HG02970 (cell line): ENCODE measurements around the gene TRAPPC2.

Experiments used
- ATAC-seq: cut with Tn5 transposase; IDR thresholded peaks from one replicate; pipeline ENCODE4 v1.9.1; 2021; ENCODE audit warnings: mild to moderate bottlenecking, moderate library complexity, moderate number of reproducible peaks; ENCODE audit not compliant: unreplicated experiment, low FRiP score

The TRAPPC2 gene

GRCh38 chrX:13702111-13702789 is 32.2 kb downstream of the TRAPPC2 start:
- ATAC-seq = no peak

GRCh38 chrX:13700380-13700779 is 34.0 kb downstream of the TRAPPC2 start:
- ATAC-seq = no peak

GRCh38 chrX:13699183-13699826 is 35.1 kb downstream of the TRAPPC2 start:
- no peak for ATAC-seq

GRCh38 chrX:13698432-13698831 is 36.0 kb downstream of the TRAPPC2 start:
- ATAC-seq = no peak

- no peak for ATAC-seq
Measured at GRCh38 chrX:13697976-13698375, 36.4 kb downstream of the TRAPPC2 start.

GRCh38 chrX:13697455-13697854 is 37.0 kb downstream of the TRAPPC2 start:
- ATAC-seq = no peak

GRCh38 chrX:13695601-13696115 is 38.8 kb downstream of the TRAPPC2 start:
- ATAC-seq = no peak

- ATAC-seq = no peak
Measured at GRCh38 chrX:13694983-13695382, 39.4 kb downstream of the TRAPPC2 start.

GRCh38 chrX:13694359-13694758 is 40.1 kb downstream of the TRAPPC2 start:
- no peak for ATAC-seq

GRCh38 chrX:13693341-13693961 is 41.0 kb downstream of the TRAPPC2 start:
- no peak for ATAC-seq

GRCh38 chrX:13692771-13693231 is 41.6 kb downstream of the TRAPPC2 start:
- no peak for ATAC-seq

- ATAC-seq = no peak
Measured at GRCh38 chrX:13691841-13692371, 42.5 kb downstream of the TRAPPC2 start.

- ATAC-seq = no peak
Measured at GRCh38 chrX:13690836-13691235, 43.6 kb downstream of the TRAPPC2 start.

- no peak for ATAC-seq
Measured at GRCh38 chrX:13689741-13690211, 44.6 kb downstream of the TRAPPC2 start.

- peak; percentile 75 for ATAC-seq
Measured at GRCh38 chrX:13688958-13689740, 45.3 kb downstream of the TRAPPC2 start, which contains the start of gene RAB9A. RAB9A (plus strand) TSS chrX:13689128; CDS start chrX:13708747, 19,619 bp downstream.

GRCh38 chrX:13688384-13688957 is 45.9 kb downstream of the TRAPPC2 start:
- ATAC-seq = no peak

GRCh38 chrX:13687203-13687602 is 47.2 kb downstream of the TRAPPC2 start:
- ATAC-seq = no peak

- ATAC-seq = no peak
Measured at GRCh38 chrX:13685126-13685763, 49.2 kb downstream of the TRAPPC2 start.

GRCh38 chrX:13684361-13684760 is 50.1 kb downstream of the TRAPPC2 start:
- no peak for ATAC-seq
